VCaP (cell line): ENCODE data around the gene SPATA7.
A peak's percentile ranks its signal among the peaks of the same experiment; 100 is the strongest.

Experiments
- H3K27ac ChIP-seq: fragments of 450-650 bp; 2 replicates; pipeline ENCODE4 v1.5.1; 2017
- TF ChIP-seq, protein P1 (sequence below): fragments of 450-650 bp; conservative IDR thresholded peaks from 2 replicates; pipeline ENCODE4 v1.5.1; 2017; ENCODE audit warnings: mild to moderate bottlenecking, moderate library complexity

The SPATA7 gene

GRCh38 chr14:88421286-88421685 lies 35.8 kb downstream of the SPATA7 start:
- TF ChIP-seq, protein P1, sequence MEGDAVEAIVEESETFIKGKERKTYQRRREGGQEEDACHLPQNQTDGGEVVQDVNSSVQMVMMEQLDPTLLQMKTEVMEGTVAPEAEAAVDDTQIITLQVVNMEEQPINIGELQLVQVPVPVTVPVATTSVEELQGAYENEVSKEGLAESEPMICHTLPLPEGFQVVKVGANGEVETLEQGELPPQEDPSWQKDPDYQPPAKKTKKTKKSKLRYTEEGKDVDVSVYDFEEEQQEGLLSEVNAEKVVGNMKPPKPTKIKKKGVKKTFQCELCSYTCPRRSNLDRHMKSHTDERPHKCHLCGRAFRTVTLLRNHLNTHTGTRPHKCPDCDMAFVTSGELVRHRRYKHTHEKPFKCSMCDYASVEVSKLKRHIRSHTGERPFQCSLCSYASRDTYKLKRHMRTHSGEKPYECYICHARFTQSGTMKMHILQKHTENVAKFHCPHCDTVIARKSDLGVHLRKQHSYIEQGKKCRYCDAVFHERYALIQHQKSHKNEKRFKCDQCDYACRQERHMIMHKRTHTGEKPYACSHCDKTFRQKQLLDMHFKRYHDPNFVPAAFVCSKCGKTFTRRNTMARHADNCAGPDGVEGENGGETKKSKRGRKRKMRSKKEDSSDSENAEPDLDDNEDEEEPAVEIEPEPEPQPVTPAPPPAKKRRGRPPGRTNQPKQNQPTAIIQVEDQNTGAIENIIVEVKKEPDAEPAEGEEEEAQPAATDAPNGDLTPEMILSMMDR: no peak
- no peak overlapping the region for H3K27ac ChIP-seq

GRCh38 chr14:88422047-88422446 lies 36.6 kb downstream of the SPATA7 start:
- no peak overlapping the region for H3K27ac ChIP-seq
- TF ChIP-seq, protein P1: no peak

- TF ChIP-seq, protein P1: no peak
- no peak overlapping the region for H3K27ac ChIP-seq
Measured at GRCh38 chr14:88422919-88423650, 37.6 kb downstream of the SPATA7 start.

GRCh38 chr14:88424573-88424972 lies 39.1 kb downstream of the SPATA7 start:
- H3K27ac ChIP-seq: no peak overlapping the region
- TF ChIP-seq, protein P1: no peak

DNA sequence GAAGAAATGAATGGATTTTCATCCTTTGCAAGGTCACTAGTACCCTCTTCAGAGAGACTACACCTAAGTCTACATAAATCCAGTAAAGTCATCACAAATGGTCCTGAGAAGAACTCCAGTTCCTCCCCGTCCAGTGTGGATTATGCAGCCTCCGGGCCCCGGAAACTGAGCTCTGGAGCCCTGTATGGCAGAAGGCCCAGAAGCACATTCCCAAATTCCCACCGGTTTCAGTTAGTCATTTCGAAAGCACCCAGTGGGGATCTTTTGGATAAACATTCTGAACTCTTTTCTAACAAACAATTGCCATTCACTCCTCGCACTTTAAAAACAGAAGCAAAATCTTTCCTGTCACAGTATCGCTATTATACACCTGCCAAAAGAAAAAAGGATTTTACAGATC lies 40.8 kb downstream of the SPATA7 start:
- TF ChIP-seq, protein P1: no peak
- H3K27ac ChIP-seq: no peak overlapping the region

GRCh38 chr14:88430976-88431375 lies 45.5 kb downstream of the SPATA7 start:
- TF ChIP-seq, protein P1: no peak
- H3K27ac ChIP-seq: no peak overlapping the region

- no peak overlapping the region for H3K27ac ChIP-seq
- TF ChIP-seq, protein P1: peak; percentile 76
Measured at GRCh38 chr14:88437658-88438057, 52.2 kb downstream of the SPATA7 start.
